ENCODE measurements around the gene GM2A.
"Not testable (repeated sequence)": the region's sequence is repeated elsewhere in the genome, so short reads cannot be mapped to it uniquely, and the experiment has no call there.

GM2A gene

GRCh38 chr5:151228986-151229385, 24.0 kb upstream of the GM2A start:
- no peak for DNase-seq (ENCODE audit: low read depth)

- DNase-seq (ENCODE audit: low read depth) = no peak
Measured at GRCh38 chr5:151230048-151230680, 22.8 kb upstream of the GM2A start.

DNA sequence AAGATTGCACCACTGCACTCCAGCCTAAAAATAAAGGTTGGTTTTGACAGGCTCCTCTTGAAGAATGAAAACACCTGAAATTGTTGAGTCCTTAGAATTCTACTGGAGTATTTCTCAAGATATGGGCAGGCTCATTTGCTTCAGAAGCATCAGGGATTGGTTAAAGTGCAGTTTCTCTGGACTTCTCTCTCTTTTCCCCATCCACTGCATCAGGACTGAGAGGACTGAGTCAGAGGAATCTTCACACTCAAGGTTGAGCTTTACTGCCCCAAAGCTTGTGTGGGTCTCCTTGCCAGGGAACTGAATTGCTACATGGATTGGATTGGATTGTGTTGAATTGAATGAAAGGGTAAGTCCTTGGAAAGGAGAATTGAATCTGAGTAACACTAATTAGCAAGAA, 21.6 kb upstream of the GM2A start:
- DNase-seq (ENCODE audit: low read depth) = no peak

DNA sequence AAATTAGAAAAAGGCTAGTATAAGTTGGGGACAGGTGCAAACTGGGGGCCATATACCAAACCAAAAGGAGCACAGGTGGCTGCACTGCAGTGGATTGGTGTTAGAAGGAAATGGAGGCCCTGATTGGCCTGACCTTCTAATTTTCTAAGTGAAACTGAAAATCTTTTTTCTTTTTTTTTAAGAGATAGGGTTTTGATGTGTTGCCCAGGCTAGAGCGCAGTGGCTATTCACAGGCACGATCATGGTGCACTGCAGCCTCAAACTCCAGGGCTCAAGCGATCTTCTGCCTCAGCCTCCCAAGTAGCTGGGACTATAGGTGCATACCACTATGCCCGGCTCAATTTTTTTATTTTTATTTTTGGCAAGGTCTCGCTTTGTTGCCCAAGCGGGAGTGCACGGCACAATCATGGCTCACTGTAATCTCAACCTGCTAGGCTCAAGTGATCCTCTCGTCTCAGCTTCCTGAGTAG, 19.3 kb upstream of the GM2A start:
- DNase-seq (ENCODE audit: low read depth) = no peak

GRCh38 chr5:151234476-151235238, 18.3 kb upstream of the GM2A start:
- no peak for DNase-seq (ENCODE audit: low read depth)

DNA sequence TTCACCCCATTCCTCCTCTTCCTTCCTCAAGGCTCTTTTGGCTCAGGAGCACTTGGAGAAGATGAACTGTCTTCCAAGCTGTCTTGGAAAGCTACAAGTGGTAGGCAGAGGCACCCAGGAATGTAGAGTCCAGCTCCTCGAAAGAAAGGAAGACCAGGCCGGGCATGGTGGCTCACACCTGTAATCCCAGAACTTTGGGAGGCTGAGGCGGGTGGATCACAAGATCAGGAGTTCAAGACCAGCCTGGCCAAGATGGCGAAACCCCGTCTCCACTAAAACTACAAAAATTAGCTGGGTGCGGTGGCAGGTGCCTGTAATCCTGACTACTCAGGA, 17.8 kb upstream of the GM2A start:
- not testable (repeated sequence) for DNase-seq (ENCODE audit: low read depth)

- DNase-seq (ENCODE audit: low read depth) = no peak
Measured at GRCh38 chr5:151236888-151237287, 16.1 kb upstream of the GM2A start.

GRCh38 chr5:151237685-151238084, 15.3 kb upstream of the GM2A start:
- DNase-seq (ENCODE audit: low read depth) = no peak

DNA sequence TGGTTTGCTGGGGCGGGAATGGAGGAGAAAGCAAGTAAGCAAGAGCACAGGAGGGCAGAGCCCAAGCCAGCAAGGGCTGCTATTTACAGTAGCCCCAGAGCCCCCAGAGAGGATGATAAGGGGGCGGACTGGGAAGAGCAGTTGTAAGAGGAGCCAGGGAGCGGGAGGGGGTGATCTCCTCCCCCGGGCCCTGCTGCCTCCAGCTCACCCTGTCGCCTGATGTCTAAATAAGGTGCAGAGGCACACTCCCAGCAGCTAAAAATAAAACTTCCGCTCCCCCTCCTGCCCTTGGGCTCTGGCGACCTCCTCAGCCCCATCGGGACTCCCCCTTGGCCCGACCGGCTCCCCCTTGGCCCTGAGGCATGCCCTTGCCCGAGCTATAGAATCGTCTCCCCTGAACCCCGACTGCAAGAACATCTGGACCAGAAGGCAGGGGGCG, 14.7 kb upstream of the GM2A start:
- DNase-seq (ENCODE audit: low read depth) = no peak

DNA sequence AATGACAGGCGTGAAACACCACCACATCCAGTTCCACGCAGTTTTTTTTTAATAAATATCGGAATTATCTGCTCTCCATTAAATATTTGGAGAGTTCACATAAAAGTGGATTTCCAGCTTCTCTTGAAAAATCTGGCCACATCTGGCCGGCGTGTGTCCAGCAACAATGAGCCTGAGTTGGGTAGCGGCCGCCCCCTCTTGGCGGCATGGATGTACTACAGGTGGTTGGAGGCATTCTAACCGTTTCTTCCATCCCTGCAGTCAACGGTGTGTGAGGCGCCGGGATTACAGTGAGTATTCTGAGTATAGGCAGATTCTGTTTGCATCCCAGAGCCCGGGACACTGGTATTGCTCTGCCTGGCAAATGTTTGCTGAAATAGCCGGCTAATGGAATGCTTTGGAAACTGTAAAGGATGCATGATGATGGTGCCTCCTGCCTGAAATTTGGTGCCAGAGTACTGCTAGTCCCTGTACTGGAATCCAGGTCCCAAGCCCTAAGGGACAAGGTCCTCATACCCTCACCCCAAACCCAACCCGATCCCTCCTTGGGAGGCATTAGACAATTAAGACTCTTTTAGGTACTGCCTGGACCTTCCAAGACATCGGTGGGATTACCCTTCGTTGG, 13.6 kb upstream of the GM2A start:
- DNase-seq (ENCODE audit: low read depth) = peak; percentile 51

- DNase-seq (ENCODE audit: low read depth) = not testable (repeated sequence)
Measured at GRCh38 chr5:151240268-151240835, 12.6 kb upstream of the GM2A start.

- no peak for DNase-seq (ENCODE audit: low read depth)
Measured at GRCh38 chr5:151240924-151241635, 11.9 kb upstream of the GM2A start.

DNA sequence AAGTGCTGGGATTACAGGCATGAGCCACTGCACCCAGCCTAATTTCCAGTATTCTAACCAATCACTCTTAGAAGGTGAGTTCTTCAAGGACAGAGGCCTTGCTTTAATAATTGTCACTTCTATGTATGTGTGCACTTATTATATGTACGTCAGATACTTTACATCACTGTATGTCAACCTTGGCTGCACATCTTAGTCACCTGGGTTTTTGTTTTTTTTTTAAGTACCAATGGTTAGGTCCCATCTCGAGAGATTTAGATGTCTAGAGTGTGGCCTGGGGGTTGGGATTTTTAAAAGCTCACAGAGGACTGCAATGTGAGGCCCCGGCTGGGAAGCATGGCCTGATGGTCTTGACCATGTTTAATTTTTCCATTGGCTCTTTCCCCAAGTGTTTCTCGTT, 9.9 kb upstream of the GM2A start:
- DNase-seq (ENCODE audit: low read depth) = no peak

DNA sequence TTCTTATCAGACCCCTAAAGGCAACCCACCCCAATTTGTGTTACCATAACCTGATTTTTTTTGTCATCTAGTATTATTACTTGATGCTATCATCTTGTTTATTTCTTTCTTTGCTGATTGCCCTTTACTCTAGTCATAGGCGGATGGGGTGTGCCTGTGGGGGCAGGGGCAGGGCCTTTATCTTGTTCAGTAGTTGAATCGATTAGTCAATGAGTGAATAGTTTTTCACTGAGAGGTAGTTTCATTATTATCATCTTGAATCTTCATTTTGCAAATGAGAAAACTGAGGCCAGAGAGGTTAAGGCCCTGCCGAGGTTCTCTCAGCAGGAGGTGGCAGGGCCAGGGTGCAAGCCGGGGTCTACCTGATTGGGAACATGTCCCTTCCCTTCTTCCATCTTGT, 9.4 kb upstream of the GM2A start:
- no peak for DNase-seq (ENCODE audit: low read depth)

DNA sequence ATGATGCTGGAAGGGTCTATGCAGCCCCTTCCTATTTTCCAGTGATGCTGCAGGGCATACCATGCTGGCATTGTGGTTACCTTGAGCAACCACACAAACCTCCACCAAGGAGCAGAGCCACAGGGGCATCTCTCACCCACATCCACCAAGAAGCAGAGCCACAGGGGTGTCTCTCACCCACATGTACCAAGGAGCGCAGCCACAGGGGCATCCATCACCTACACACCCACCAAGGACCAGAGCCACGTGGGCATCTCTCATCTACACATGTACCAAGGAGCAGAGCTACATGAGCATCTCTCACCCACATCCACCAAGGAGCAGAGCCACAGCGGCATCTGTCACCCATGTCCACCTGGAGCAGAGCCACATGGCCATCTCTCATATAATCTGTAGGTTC, 8.8 kb upstream of the GM2A start:
- DNase-seq (ENCODE audit: low read depth) = no peak

DNA sequence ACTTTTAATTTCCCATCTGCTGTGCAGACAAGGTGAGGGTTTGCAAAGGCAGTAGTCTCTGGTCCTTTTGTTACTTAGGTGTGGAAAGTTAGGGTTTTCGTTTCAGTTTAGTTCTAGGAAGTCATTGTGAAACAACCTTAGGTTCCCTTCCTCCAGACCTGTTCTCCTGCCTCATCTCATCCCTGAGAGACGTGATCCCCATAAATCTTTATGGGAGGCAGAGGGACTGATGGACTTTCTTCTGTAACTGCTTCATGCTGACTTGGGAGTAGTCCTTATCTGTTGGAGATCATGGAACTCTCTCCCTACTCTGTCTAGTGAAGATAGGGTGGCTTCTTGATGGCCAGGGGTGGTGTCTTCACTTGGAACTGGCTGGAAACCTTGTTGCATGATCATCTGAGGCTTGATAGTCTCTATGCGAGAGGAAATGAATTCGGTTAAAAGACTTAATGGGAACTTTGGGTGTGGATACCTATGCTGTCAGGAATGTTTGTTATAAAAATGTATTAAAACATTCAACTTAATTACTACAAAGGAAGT, 7.2 kb upstream of the GM2A start:
- DNase-seq (ENCODE audit: low read depth) = no peak

DNA sequence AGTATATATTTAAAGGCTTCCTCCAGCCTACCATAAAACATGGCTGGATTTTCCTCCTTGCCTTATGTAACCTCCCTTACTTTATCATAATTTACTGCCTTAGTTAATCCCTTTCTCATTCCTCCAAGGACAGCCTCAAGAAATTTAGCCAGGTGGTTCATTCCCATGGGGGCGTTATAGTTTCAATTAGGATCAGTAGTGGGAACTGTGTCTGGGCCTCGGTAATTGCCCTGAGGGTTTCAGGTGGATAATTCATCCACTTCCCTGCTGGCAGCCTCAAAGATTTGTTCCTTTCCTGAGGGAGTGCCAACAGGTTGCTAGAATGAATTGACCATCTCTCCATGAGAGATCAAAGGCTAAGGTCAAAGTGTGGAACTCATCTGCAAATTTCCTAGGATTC, 4.3 kb upstream of the GM2A start:
- no peak for DNase-seq (ENCODE audit: low read depth)

DNA sequence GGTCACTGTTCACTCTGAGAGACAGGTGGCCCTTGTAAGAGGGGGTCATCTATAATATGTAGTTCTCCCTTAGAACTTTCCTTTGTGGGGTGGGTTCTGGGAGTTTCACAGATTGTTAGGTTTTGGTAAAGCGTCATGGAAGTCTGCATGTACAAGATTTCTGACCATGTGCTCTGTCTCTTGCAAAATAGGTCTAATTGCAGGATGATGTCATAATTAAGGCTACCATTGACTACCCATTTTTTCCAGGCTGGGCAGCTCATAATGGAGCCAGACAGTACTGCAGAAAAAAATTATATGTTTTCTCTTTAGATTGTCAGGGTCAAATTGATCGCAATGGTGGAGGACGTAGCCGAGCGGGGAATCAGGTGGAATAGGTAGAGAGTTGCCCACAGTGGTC, 3.7 kb upstream of the GM2A start:
- DNase-seq (ENCODE audit: low read depth) = no peak

DNA sequence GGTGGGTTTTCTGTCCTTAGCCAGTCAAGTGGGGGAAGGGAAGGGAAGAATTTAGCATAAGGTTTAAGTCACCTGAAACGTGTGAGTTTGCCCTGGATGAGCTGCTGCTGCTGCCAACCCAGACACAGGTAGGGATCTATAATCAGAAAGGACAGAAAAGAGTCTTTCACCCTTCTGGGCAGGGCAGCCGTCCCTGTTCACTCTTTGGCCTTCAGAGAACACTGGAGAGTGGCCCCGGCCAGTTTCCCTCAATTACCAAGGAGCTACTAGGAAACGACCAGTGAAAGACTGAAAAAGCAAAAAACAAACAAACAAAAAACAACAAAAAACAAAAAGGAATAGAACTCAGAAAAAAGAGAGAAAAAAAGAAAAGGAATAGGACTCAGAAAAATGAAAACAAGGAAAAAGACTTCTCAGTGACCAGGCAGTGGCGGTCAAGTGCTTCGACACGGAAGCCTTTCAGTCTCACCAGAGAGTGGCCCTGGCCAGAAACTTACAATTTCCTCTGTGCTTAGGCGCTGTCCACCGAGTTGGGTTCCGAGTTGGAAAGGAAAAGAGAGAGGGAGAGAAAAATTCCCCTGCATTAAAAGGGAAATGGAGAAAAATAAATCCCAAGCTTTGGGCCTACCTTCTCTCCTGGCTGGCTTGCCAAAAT, 2.5 kb upstream of the GM2A start:
- no peak for DNase-seq (ENCODE audit: low read depth)

DNA sequence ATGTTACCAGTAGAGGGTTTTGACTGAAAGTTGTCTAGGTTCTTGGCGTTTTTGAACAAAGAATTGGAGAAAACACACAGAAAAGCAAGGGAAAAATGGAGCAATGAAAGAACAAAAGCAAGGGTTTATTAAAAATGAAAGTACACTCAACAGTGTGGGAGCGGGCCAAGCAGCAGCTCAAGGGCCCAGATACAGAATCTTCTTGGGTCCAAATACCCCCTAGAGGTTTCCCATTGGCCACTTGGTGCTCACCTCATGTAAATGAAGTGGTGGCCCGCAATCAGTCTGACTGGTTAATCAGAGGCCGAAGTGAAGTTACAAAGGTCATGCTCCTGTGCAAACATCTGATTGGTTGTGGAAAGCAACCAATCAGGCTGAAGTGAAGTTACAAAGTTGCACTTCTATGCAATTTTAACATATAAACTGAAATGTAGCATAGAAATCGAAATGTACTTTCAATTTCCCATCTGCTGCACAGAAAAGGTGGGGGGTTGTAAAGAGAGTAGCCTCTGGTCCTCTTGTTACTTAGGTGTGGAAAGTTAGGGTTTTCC, 1.9 kb upstream of the GM2A start:
- DNase-seq (ENCODE audit: low read depth) = no peak

- DNase-seq (ENCODE audit: low read depth) = no peak
Measured at GRCh38 chr5:151251621-151252020, 1.4 kb upstream of the GM2A start.

Measured in stimulated activated CD8-positive, alpha-beta memory T cell treated with anti-CD3 and anti-CD28 coated beads, Interleukin-7, amount 100 ng/mL, for 24 hours (primary cell).